MCF 10A (cell line): ENCODE results near the gene PUS1. TPM values are rescaled to one million over a fixed set of nuclear protein-coding genes. Genes with fewer than 3 reads are reported as not detected.

Source experiments
- BruUV-seq: library from RNA; stranded (reverse); fragments of 400-500 nt; replicated peaks from 2 replicates; lab custom pipeline; 2021; lab: Mats Ljungman, UMichigan
- CTCF ChIA-PET: fragments of 300-600 bp; sonication (Branson Sonifier 250); formaldehyde crosslinking; extraction: SDS; loops from one replicate; lab custom pipeline; 2021; ENCODE audit warnings: antibody characterized with exemption, inconsistent platforms; lab: Yijun Ruan, JAX
- POLR2A ChIA-PET: fragments of 300-600, 350-650 bp; sonication (Branson Sonifier 250); formaldehyde crosslinking; extraction: SDS; loops from one replicate; lab custom pipeline; 2020; ENCODE audit warnings: antibody characterized with exemption, inconsistent platforms; lab: Yijun Ruan, JAX
- DNase-seq: peaks from one replicate; pipeline ENCODE4 v3.0.0-alpha.2; 2018; ENCODE audit not compliant: unreplicated experiment
- H3K27ac Mint-ChIP-seq: one replicate; pipeline ENCODE4 v1.8.0; 2022; ENCODE audit warnings: mild to moderate bottlenecking, low read depth, mixed read lengths; ENCODE audit not compliant: unreplicated experiment
- H3K27me3 Mint-ChIP-seq: one replicate; pipeline ENCODE4 v1.8.0; 2022; ENCODE audit warnings: mixed read lengths; ENCODE audit not compliant: insufficient read depth, unreplicated experiment
- H3K36me3 Mint-ChIP-seq: one replicate; pipeline ENCODE4 v1.8.0; 2022; ENCODE audit warnings: mild to moderate bottlenecking, moderate library complexity, mixed read lengths; ENCODE audit not compliant: insufficient read depth, unreplicated experiment
- H3K4me1 Mint-ChIP-seq: one replicate; pipeline ENCODE4 v1.8.0; 2022; ENCODE audit warnings: mixed read lengths; ENCODE audit not compliant: insufficient read depth, unreplicated experiment
- H3K4me3 Mint-ChIP-seq: one replicate; pipeline ENCODE4 v1.8.0; 2022; ENCODE audit warnings: mild to moderate bottlenecking, moderate library complexity, mixed read lengths; ENCODE audit not compliant: unreplicated experiment
- H3K9me3 Mint-ChIP-seq: one replicate; pipeline ENCODE4 v1.8.0; 2022; ENCODE audit warnings: mixed read lengths; ENCODE audit not compliant: unreplicated experiment
- intact Hi-C: fragments of 100-400 bp; cut with micrococcal nuclease; formaldehyde crosslinking; loops from 2 replicates; pipeline ENCODE4 v1.14.1; 2022
- total RNA-seq: library from RNA; stranded (reverse); gene quantifications from 2 replicates; pipeline ENCODE4 v1.2.3, GENCODE V29; 2022
- TF ChIP-seq, protein P1 (sequence below): fragments of 200-600 bp; IDR thresholded peaks from one replicate; pipeline ENCODE4 v1.8.0; 2022; ENCODE audit warnings: antibody characterized with exemption, mild to moderate bottlenecking; ENCODE audit not compliant: unreplicated experiment

The PUS1 gene
- total RNA-seq, 1 experiment from 2014 or later: 72.3 TPM

DNA sequence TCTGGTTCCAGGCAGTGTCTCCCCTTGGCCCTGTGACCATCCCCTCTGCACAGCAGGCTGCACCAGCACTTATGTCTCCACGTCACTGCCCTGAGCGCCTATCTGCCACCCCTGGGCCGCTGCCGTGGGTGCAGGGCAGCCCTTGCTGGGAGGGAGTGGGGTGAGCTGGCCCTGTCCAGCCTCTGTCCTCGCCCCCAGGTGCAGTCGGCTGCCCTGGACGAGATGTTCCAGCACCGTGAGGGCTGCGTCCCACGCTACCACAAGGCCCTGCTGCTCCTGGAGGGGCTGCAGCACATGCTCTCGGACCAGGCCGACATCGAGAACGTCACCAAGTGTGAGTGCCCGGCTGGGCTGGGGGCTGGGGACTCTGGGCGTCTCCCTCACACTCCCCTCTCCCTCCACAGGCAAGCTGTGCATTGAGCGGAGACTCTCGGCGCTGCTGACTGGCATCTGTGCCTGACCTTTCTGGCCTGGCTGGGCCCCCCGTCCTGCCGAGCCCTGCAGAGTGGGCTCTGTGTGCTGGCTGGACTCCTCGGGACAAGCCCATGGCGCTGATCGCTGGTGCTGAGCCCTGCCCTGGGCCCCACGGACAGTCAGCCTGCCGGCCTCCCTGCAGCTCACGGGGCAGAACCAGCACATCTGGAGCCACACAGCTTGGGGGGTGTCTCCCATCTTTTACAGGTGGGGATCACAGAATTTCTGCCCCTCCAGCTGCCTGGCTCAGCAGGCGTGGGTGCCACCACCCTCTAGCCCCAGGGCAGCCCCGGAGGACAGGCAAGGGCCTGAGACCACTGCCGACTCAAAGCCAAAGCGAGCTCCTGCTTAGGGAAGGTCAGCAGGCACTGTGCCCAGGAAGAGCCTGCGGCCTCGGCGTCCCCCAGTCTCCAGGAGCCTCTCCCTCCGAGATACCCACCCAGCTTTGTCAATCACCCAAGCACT is 7.9 kb upstream of the PUS1 start:
- CTCF ChIA-PET: no interaction called here
- Mint-ChIP-seq H3K4me1 (no peaks in the 10 kb centered on the region), H3K27me3 (no peaks in the 10 kb centered on the region), H3K36me3 (peaks cover 32% of the 10 kb centered on the region), H3K9me3 (no peaks in the 10 kb centered on the region), H3K4me3 (no peak overlapping the region), H3K27ac (no peak overlapping the region)
- POLR2A ChIA-PET: interaction anchor here (0.8 to 1.7 kb wide), 2 partner anchors 21 to 51 kb away, joined by 3 read pairs; no protein-coding TSS in a partner anchor
- DNase-seq: no peak
- intact Hi-C loops: no loop called here
- no TSS peak for BruUV-seq
- TF ChIP-seq, protein P1, sequence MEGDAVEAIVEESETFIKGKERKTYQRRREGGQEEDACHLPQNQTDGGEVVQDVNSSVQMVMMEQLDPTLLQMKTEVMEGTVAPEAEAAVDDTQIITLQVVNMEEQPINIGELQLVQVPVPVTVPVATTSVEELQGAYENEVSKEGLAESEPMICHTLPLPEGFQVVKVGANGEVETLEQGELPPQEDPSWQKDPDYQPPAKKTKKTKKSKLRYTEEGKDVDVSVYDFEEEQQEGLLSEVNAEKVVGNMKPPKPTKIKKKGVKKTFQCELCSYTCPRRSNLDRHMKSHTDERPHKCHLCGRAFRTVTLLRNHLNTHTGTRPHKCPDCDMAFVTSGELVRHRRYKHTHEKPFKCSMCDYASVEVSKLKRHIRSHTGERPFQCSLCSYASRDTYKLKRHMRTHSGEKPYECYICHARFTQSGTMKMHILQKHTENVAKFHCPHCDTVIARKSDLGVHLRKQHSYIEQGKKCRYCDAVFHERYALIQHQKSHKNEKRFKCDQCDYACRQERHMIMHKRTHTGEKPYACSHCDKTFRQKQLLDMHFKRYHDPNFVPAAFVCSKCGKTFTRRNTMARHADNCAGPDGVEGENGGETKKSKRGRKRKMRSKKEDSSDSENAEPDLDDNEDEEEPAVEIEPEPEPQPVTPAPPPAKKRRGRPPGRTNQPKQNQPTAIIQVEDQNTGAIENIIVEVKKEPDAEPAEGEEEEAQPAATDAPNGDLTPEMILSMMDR: no peak

DNA sequence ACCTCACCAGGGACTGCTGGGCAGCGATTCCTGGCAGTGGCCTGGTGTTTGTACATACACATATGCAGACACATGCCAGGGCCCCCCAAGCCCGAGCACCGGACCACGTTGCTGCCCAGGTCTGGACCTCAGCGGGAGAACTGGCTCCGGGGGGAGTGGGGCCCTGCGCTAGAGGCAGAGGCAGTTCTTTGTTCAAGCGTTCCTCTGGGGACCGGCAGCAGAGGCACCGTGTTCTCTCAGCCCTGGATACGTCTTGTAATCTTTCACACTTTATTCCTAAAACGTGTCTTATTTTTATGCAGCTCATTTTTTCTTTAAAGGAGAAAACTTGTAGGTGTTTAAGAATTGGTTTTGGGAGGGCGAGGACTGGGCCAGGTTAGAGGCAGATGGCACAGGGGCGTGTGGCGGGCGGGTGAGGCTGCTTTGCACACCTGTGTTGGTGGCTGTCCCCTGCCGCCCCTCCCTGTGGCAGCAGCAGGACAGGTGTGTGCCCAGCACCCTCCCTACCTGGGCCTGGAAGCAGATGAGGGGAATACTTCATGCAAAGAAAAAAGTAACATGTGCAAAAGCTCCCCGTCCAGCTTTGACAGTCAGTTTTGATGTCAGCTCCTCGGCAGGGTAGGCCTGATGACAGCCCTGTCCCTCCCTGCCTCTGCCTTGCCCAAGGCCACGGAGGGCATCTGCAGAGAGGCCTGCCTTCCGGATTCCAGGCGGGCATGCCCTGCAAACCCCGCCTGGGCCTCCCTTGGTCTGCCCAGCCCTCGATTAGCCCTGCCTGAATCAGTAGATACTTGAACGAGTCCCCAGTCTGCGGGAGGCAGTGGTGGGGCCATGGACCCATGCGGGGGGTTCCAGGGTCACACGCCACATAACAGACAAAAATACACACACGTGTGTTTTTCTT is 7.0 kb upstream of the PUS1 start:
- CTCF ChIA-PET: no interaction called here
- intact Hi-C loops: no loop called here
- POLR2A ChIA-PET: interaction anchor here (0.8 to 1.7 kb wide), 2 partner anchors 22 to 52 kb away, joined by 3 read pairs; no protein-coding TSS in a partner anchor
- Mint-ChIP-seq H3K27me3 (no peaks in the 10 kb centered on the region), H3K4me1 (no peaks in the 10 kb centered on the region), H3K27ac (no peak overlapping the region), H3K4me3 (no peak overlapping the region), H3K36me3 (peaks cover 26% of the 10 kb centered on the region), H3K9me3 (no peaks in the 10 kb centered on the region)
- TF ChIP-seq, protein P1: no peak
- BruUV-seq: TSS peak; percentile 50
- no peak for DNase-seq

DNA sequence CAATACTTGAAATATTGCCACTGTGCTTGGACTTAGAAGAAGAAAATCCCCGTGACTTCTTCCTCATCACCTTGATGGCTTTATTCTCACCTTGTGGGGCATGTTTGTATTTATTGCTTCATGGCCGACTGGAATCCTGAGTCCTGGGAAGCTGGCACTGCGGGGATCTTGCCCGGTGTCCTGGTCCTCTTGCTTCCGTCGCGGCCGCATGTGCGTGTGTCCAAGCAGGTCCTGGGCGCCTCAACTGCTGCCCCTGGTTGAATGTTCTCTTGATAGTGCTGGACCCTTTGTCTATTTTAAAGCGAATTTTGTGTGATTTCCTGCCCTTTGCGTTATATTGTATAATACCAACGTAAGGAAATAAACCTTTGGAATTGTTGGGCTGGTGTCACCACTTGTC is 6.3 kb upstream of the PUS1 start:
- TF ChIP-seq, protein P1: no peak
- POLR2A ChIA-PET: interaction anchor here (1.7 kb wide), 1 partner anchor 23 kb away, joined by 3 read pairs; no protein-coding TSS in a partner anchor
- Mint-ChIP-seq H3K9me3 (no peaks in the 10 kb centered on the region), H3K27me3 (no peaks in the 10 kb centered on the region), H3K4me3 (no peak overlapping the region), H3K4me1 (no peaks in the 10 kb centered on the region), H3K36me3 (peaks cover 26% of the 10 kb centered on the region), H3K27ac (no peak overlapping the region)
- BruUV-seq: no TSS peak
- no peak for DNase-seq
- CTCF ChIA-PET: no interaction called here
- intact Hi-C loops: no loop called here
